ENCODE measurements around the gene GALNT11.

DNA sequence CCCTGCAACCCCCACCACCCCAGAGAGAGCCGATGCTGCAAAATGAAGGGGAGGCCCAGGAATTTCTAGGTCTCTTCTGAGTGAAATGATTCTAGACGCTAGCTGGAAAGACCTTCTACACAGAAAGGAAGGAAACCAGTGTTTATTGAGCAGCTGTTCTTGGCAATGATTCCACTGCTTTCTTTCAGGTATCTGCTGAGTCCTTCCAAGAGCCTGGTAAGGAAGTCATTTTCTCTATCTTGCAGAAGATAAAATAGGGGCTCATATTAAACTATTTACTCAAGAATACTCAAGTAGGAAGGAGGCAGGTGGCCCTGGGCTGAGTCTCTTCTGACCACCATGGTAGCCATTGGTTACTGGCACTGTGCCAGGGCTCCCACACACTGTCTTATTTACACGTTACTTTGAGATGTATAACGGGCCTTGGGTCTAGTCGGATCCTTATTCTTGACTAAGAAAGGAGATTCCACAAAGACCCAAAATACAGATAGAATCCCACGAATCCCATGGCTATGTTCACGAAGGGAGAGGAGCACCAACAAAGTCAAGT lies 112.1 kb downstream of the GALNT11 start:
- no peak for TF ChIP-seq EZH2 (optimal IDR thresholded peaks at IDR 0.05; ENCODE audit: low read depth, low read length)
- no peak for TF ChIP-seq CTCF (IDR thresholded peaks at IDR 0.05; ENCODE audit: low read length)
- TF ChIP-seq EZH2phosphoT487 (IDR thresholded peaks at IDR 0.05; ENCODE audit: low read length): no peak
